SK-N-SH (cell line): ENCODE data around the gene SLC39A3. TPM values are rescaled to one million over a fixed set of nuclear protein-coding genes. Genes with fewer than 3 reads are reported as not detected.

Experiments used
- CTCF ChIA-PET: fragments of 300-600, 350-600 bp; formaldehyde crosslinking; extraction: SDS; loops from one replicate; lab custom pipeline; 2021; lab: Yijun Ruan, JAX
- POLR2A ChIA-PET: fragments of 350-600 bp; sonication (Branson Sonifier 250); formaldehyde crosslinking; extraction: SDS; loops from one replicate; lab custom pipeline; 2020; ENCODE audit warnings: antibody characterized with exemption, inconsistent platforms; lab: Yijun Ruan, JAX
- DNase-seq: peaks from one replicate; pipeline ENCODE4 v3.0.0; 2012
- H2AFZ ChIP-seq: fragments of 200-600 bp; sonication (generic); 2 replicates; pipeline ENCODE4 v1.8.1; 2016; ENCODE audit warnings: antibody characterized with exemption, mild to moderate bottlenecking, low read depth
- H3F3A ChIP-seq: fragments of 200-600 bp; sonication (generic); replicated peaks from 2 replicates; pipeline ENCODE3; 2016; ENCODE audit warnings: antibody characterized with exemption, mild to moderate bottlenecking; ENCODE audit not compliant: insufficient read depth
- H3K27ac ChIP-seq, 2 experiments: fragments of 200-500 bp in 1 of 2; fragments of 200-600 bp in 1 of 2; sonication (Bioruptor generic) in 1 of 2; sonication (generic), shearing (Covaris generic) in 1 of 2; 2 replicates each; pipeline versions ENCODE4 v1.5.1 to v1.6.1; 2014 to 2016; ENCODE audit warnings: low read depth in 2 of 2, inconsistent platforms in 1 of 2, low read length in 1 of 2, mild to moderate bottlenecking in 1 of 2, mixed read lengths in 1 of 2
- H3K27me3 ChIP-seq: fragments of 200-600 bp; sonication (generic), shearing (Covaris generic); 2 replicates; pipeline ENCODE4 v1.6.1; 2016; ENCODE audit warnings: mixed run types; ENCODE audit not compliant: insufficient read depth
- H3K36me3 ChIP-seq, 2 experiments: fragments of 200-500 bp in 1 of 2; fragments of 200-600 bp in 1 of 2; sonication (Bioruptor generic) in 1 of 2; sonication (generic) in 1 of 2; replicated peaks in 1 of 2; 2 replicates each; pipeline versions ENCODE3 to v1.5.1; 2014 to 2016; ENCODE audit warnings: low read length in 1 of 2, mild to moderate bottlenecking in 1 of 2; ENCODE audit not compliant: insufficient read depth in 2 of 2, control insufficient read depth in 1 of 2
- H3K4me1 ChIP-seq, 2 experiments: fragments of 200-500 bp in 1 of 2; fragments of 200-600 bp in 1 of 2; sonication (Bioruptor generic) in 1 of 2; sonication (generic), shearing (Covaris generic) in 1 of 2; 2 replicates each; pipeline versions ENCODE4 v1.5.1 to v1.6.1; 2014 to 2016; ENCODE audit warnings: low read depth in 1 of 2, low read length in 1 of 2, mixed run types in 1 of 2; ENCODE audit not compliant: insufficient read depth in 2 of 2, control insufficient read depth in 1 of 2
- H3K4me2 ChIP-seq: fragments of 200-600 bp; sonication (generic), shearing (Covaris generic); 2 replicates; pipeline ENCODE4 v1.6.1; 2017; ENCODE audit warnings: mixed run types
- H3K4me3 ChIP-seq, 2 experiments: fragments of 200-500 bp in 1 of 2; fragments of 200-600 bp in 1 of 2; sonication (Bioruptor generic) in 1 of 2; sonication (generic), shearing (Covaris generic) in 1 of 2; 2 replicates each; pipeline versions ENCODE4 v1.5.1 to v1.8.1; 2014 to 2016; ENCODE audit warnings: low read depth in 2 of 2, inconsistent platforms in 1 of 2, low read length in 1 of 2, mild to moderate bottlenecking in 1 of 2, mixed read lengths in 1 of 2, moderate library complexity in 1 of 2
- H3K79me2 ChIP-seq: fragments of 200-600 bp; sonication (generic); 2 replicates; pipeline ENCODE4 v1.8.1; 2017; ENCODE audit warnings: mild to moderate bottlenecking; ENCODE audit not compliant: insufficient read depth
- H3K9ac ChIP-seq: fragments of 200-600 bp; sonication (generic); 2 replicates; pipeline ENCODE4 v1.6.1; 2017; ENCODE audit warnings: mixed run types
- H3K9me2 ChIP-seq: fragments of 200-600 bp; sonication (generic); 2 replicates; pipeline ENCODE4 v1.6.1; 2017; ENCODE audit warnings: mixed run types
- H3K9me3 ChIP-seq: fragments of 200-600 bp; sonication (generic); 2 replicates; pipeline ENCODE4 v1.6.1; 2017; ENCODE audit warnings: mixed run types, mild to moderate bottlenecking, moderate library complexity
- H4K20me1 ChIP-seq: fragments of 200-600 bp; sonication (generic); 2 replicates; pipeline ENCODE4 v1.6.1; 2017; ENCODE audit warnings: mild to moderate bottlenecking, mixed run types; ENCODE audit not compliant: insufficient read depth
- EP300 ChIP-seq, 2 experiments: IDR thresholded peaks; 2 replicates each; pipeline versions ENCODE4 v1.4.0 to v1.6.1; 2012; ENCODE audit warnings: borderline replicate concordance in 1 of 2, low read depth in 1 of 2, low read length in 1 of 2
- EZH2phosphoT487 ChIP-seq: fragments of 200-600 bp; sonication (generic); IDR thresholded peaks from 2 replicates; pipeline ENCODE4 v1.6.1; 2017; ENCODE audit warnings: low read depth, mixed run types, mild to moderate bottlenecking, antibody characterized with exemption, moderate library complexity, borderline replicate concordance
- FOXM1 ChIP-seq: IDR thresholded peaks from 2 replicates; pipeline ENCODE4 v1.4.0; 2012; ENCODE audit warnings: low read depth, mild to moderate bottlenecking
- IRF3 ChIP-seq: fragments of 150-350 bp; IDR thresholded peaks from 2 replicates; pipeline ENCODE4 v1.6.1; 2016; ENCODE audit warnings: mild to moderate bottlenecking, low read depth, low read length
- MAX ChIP-seq: IDR thresholded peaks from 2 replicates; pipeline ENCODE4 v1.4.0; 2012; ENCODE audit warnings: low read depth
- MXI1 ChIP-seq: IDR thresholded peaks from 2 replicates; pipeline ENCODE4 v1.6.1; 2012; ENCODE audit warnings: mild to moderate bottlenecking, low read depth, low read length, improper control_type of control experiment
- NRF1 ChIP-seq: IDR thresholded peaks from 2 replicates; pipeline ENCODE4 v1.6.1; 2012; ENCODE audit warnings: low read depth, mild to moderate bottlenecking, low read length
- POLR2AphosphoS5 ChIP-seq: IDR thresholded peaks from 2 replicates; pipeline ENCODE4 v1.6.1; 2012; ENCODE audit warnings: low read depth, low read length
- RAD21 ChIP-seq: IDR thresholded peaks from 2 replicates; pipeline ENCODE4 v1.6.1; 2012; ENCODE audit warnings: mild to moderate bottlenecking, low read length
- RXRA ChIP-seq: IDR thresholded peaks from 2 replicates; pipeline ENCODE4 v1.4.0; 2012; ENCODE audit warnings: low read depth, mild to moderate bottlenecking, borderline replicate concordance
- TAF1 ChIP-seq: IDR thresholded peaks from 2 replicates; pipeline ENCODE4 v1.6.1; 2012; ENCODE audit warnings: low read depth, mild to moderate bottlenecking, low read length, moderate library complexity, borderline replicate concordance
- TCF12 ChIP-seq: IDR thresholded peaks from 2 replicates; pipeline ENCODE4 v1.4.0; 2012
- USF1 ChIP-seq: IDR thresholded peaks from 2 replicates; pipeline ENCODE4 v1.4.0; 2012; ENCODE audit warnings: low read depth, borderline replicate concordance
- WGBS: methylation state at CpG from one replicate; pipeline ENCODE4 v1.1.6; 2017; ENCODE audit warnings: low lambda C conversion rate; 5-methylcytosine and 5-hydroxymethylcytosine counted together
- polyA plus RNA-seq, 3 experiments: library from polyadenylated mRNA; depleted of rRNA; stranded (reverse); fragments of >200 nt; gene quantifications; 2 replicates each; pipeline ENCODE4 v1.2.3, GENCODE V29; 2012

The SLC39A3 gene
- polyA plus RNA-seq, 1 of the 3 experiments (the other 2 are of a cell fraction) = 45.2 TPM

- TF ChIP-seq EP300 (IDR thresholded peaks at IDR 0.05; ENCODE audit: borderline replicate concordance in 1 of 2, low read depth in 1 of 2, low read length in 1 of 2) (no peak), TCF12 (no peak)
Measured at GRCh38 chr19:2788237-2788636, 48.4 kb upstream of the SLC39A3 start (continued).

GRCh38 chr19:2787115-2787514 lies 47.3 kb upstream of the SLC39A3 start:
- CTCF ChIA-PET = interaction anchor here (1.6 to 3.4 kb wide), 2 partner anchors 32 to 38 kb away, joined by 5 to 13 read pairs; partner anchors contain the start of gene ZNF554
- Histone ChIP-seq H3K4me2 (no peak overlapping the region), H2AFZ (no peak overlapping the region), H3K9ac (no peak overlapping the region), H3K36me3 (peaks cover 0 to 16% of the 10 kb centered on the region in 2 experiments), H3K4me1 (peaks cover 0 to 15% of the 10 kb centered on the region in 2 experiments; a peak in 2 of 4 replicates), H3K27me3 (no peaks in the 10 kb centered on the region), H3K27ac (no peak overlapping the region), H3K9me2 (no peaks in the 10 kb centered on the region), H3F3A (peaks cover 12% of the 10 kb centered on the region), H4K20me1 (0 out of 2 replicates have a peak, but pooled peaks cover under 1% of the 10 kb centered on the region), H3K79me2 (peaks cover 59% of the 10 kb centered on the region), H3K4me3 (no peak overlapping the region), H3K9me3 (no peaks in the 10 kb centered on the region)
- no peak for DNase-seq
- POLR2A ChIA-PET = interaction anchor here (1.1 kb wide), 1 partner anchor 16 kb away, joined by 3 read pairs; no protein-coding TSS in a partner anchor
- 96% methylated on average over 8 of the region's 8 CpGs for WGBS
- no peak for TF ChIP-seq USF1
- no peak for TF ChIP-seq TCF12

GRCh38 chr19:2785244-2785997 lies 45.6 kb upstream of the SLC39A3 start, which contains the start of gene THOP1:
TSS of gene THOP1 (plus strand) at chr19:2785503. CDS start at chr19:2785663, 160 bp downstream.
- peak within 1 kb of the TSS; percentile 83 for H3K4me2 ChIP-seq
- peak within 1 kb of the TSS; percentile 92 for H2AFZ ChIP-seq
- CTCF ChIA-PET = interaction anchor here (0.8 to 3.4 kb wide), 4 partner anchors 8 to 149 kb away, joined by 3 to 13 read pairs (median 3); partner anchors contain the start of genes ZNF554 and ZNF555
- H3K9me3 ChIP-seq = no peaks in the 10 kb centered on the region
- POLR2A ChIA-PET = interaction anchor here (0.6 to 1.0 kb wide), 2 partner anchors 34 to 68 kb away, joined by 3 read pairs; no protein-coding TSS in a partner anchor
- peak within 1 kb of the TSS; percentile 86 to 90 for H3K4me3 ChIP-seq
- no peaks in the 10 kb centered on the region for H3K27me3 ChIP-seq
- 1% methylated on average over 13 of the region's 78 CpGs for WGBS
- TF ChIP-seq MAX (peak; percentile 32; the same call in 1 of the 2 replicates), POLR2AphosphoS5 (peak; percentile 68), IRF3 (no peak), NRF1 (peak; percentile 97), RXRA (no peak), TAF1 (0 out of 2 replicates have a peak, but pooled peaks have one; percentile 3), EZH2phosphoT487 (no peak), FOXM1 (no peak), RAD21 (no peak), MXI1 (peak; percentile 81)
- H3K9me2 ChIP-seq = no peaks in the 10 kb centered on the region
- H3K79me2 ChIP-seq = peaks cover 75% of the 10 kb centered on the region
- peak; percentile 99 for DNase-seq
- peak within 1 kb of the TSS; percentile 86 for H3K9ac ChIP-seq
- H3K36me3 ChIP-seq = peaks cover 0 to 8% of the 10 kb centered on the region in 2 experiments
- peaks cover 12% of the 10 kb centered on the region for H3F3A ChIP-seq
- H3K27ac ChIP-seq = peak within 1 kb of the TSS; percentile 61 to 77
- peaks cover 17% of the 10 kb centered on the region for H4K20me1 ChIP-seq
- H3K4me1 ChIP-seq = peaks cover 4 to 25% of the 10 kb centered on the region in 2 experiments; a peak in 2 of 4 replicates
